ENCODE data around the gene DAPK3.
"Not testable (repeated sequence)": the region's sequence is repeated elsewhere in the genome, so short reads cannot be mapped to it uniquely, and the experiment has no call there.

Gene DAPK3

DNA sequence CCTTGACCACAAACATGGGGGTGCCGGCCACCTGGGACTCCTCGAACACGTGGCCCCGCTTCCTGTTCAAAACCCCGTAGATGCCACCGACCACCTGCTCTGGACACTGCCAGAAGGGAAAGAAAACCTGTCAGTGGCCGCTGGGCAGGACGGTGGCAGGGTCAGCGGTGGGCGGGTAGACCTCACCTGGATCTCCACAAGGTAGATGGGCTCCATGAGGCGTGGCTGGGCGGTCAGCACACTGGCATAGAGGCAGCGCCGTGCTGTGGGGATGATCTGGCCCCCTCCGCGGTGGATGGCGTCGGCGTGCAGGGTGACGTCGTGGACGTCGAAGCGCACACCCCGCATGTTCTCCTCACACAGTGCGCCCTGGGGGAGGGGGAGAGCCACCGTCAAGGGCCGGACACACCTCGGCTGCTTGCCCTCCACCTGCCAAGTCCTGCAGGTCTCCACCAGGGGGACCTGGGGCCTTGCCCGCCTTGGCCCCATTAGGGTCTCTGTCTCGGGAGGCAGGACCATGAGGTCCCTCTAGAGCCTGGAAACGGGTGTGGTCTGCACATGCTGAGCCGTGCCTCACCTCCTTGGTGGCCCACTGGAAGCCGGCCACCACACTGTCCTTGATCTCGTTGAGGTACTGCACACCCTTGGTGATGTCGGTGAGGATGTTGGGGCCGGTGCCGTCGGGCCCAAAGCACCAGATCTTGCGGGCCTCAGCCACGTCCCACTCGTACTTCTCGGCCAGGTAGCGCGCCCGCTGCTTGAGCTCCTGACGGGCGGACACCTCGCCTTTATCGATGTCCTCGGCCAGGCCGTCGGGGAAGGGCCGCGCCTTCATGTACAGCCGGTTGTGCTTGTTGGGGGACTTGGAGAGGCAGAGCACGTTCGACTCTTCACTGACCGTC lies 6.6 kb upstream of the DAPK3 start:
- no peak for DNase-seq
- peaks cover 13% of the 10 kb centered on the region for H3K4me1 Mint-ChIP-seq
- peaks cover 45% of the 10 kb centered on the region for H3K36me3 Mint-ChIP-seq
- H3K9me3 Mint-ChIP-seq = no peaks in the 10 kb centered on the region
- CTCF ChIA-PET = no interaction called here
- H3K4me3 Mint-ChIP-seq = no peak overlapping the region
- no peak overlapping the region for H3K27ac Mint-ChIP-seq
- no peaks in the 10 kb centered on the region for H3K27me3 Mint-ChIP-seq

DNA sequence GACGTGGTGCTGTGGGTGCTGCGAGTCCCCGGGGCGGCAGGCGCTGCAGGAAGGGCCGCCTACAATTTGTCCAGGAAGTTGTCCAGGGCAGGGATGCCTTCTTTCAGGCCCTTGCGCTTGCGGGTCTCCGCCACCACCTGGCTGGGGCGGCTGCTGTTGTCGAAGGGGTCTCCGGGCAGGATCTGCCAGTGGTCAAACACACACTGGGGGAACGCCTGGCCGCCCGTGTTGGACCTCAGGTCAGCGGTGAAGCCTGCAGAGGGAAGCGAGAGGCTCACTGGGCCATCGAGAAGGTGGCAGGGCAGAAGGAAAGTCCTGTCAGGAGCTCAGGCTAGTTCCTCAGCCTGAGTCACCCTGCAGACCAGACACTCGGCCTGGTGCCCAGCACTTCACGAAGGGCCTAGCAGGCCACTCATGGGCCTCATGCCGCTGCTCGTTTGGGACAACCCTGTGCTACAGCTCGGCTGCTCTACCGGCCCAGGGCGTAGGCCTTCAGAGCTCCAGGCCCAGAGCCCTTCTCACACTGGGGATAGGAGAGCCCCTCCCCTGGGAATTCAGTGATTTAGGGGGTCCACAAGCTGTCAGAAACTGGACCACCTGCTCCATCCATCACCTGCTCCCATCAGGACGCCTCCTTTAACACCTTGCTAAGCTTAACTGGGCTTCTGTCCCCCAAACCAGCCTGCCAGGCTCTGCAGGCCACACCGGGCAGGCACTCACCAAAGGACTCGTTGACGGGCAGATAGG lies 5.8 kb upstream of the DAPK3 start:
- no peak for DNase-seq
- CTCF ChIA-PET = no interaction called here
- Mint-ChIP-seq H3K9me3 (no peaks in the 10 kb centered on the region), H3K4me1 (peaks cover 12% of the 10 kb centered on the region), H3K36me3 (peaks cover 37% of the 10 kb centered on the region), H3K27me3 (no peaks in the 10 kb centered on the region), H3K27ac (no peak overlapping the region), H3K4me3 (no peak overlapping the region)

DNA sequence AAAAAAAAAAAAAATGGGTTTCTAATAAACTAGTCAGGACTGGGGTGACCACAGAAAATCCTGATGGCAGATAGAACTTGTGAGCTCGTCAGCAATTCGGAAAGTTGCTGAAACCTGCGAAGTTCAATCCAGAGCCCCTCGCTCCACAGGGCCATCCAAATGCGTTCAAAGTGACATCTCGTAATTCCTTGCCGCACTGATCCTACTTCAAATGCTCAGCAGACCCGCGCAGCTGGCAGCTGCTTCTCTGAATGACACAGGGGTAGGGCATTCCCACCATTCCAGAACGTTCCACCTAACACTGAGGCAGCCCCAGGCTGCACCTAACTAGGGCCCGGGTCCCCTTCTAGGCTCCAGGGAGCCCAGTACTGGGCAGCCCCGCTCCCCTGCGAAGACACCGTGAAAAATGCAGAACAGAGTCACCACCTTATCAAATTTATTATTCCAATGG lies 4.8 kb upstream of the DAPK3 start:
- Mint-ChIP-seq H3K36me3 (peaks cover 32% of the 10 kb centered on the region), H3K27ac (no peak overlapping the region)
- CTCF ChIA-PET = no interaction called here

DNA sequence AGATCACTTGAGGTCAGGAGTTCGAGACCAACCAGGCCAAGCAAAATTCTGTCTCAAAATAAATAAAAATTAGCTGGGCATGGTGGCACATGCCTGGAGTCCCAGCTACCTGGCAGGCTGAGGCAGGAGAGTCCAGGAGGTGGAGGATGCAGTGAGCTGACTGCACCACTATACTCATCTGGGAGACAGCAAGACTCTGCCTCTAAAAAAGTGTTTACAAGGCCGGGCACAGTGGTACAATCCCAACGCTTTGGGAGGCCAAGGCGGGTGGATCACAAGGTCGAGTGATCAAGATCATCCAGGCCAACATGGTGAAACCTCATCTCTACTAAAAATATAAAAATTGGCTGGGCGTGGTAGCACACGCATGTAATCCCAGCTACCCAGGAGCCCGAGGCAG lies 4.2 kb upstream of the DAPK3 start:
- Mint-ChIP-seq H3K27ac (no peak overlapping the region), H3K4me3 (no peak overlapping the region), H3K4me1 (peaks cover 19% of the 10 kb centered on the region), H3K27me3 (no peaks in the 10 kb centered on the region), H3K9me3 (no peaks in the 10 kb centered on the region), H3K36me3 (peaks cover 32% of the 10 kb centered on the region)
- no peak for DNase-seq
- CTCF ChIA-PET = no interaction called here

More for the DNA sequence above, 4.8 kb upstream of the DAPK3 start:
- peaks cover 14% of the 10 kb centered on the region for H3K4me1 Mint-ChIP-seq
- H3K4me3 Mint-ChIP-seq = no peak overlapping the region
- no peaks in the 10 kb centered on the region for H3K9me3 Mint-ChIP-seq
- no peak for DNase-seq
- no peaks in the 10 kb centered on the region for H3K27me3 Mint-ChIP-seq

DNA sequence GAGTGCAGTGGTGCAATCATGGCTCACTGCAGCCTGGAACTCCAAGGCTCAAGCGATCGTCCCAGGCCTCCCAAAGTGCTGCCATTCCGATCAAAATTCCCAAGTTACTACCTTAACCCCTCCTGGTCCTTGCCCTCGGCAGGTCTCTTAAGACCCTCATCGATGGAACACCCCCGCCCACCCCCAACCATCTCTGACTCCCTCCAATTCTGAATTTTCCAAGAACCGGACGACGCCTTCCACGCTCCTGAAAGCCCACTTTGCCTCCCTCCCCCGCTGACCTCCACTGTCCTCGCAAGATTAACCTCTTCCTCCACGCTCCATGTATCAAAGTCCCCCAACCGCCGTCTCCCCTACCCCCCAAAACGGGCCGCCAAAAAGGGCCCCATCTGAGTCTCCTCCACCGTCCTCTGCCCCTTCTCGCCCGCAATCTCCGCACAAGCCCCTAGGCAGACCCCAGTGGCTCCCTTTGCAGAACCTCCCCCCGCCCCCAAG lies 539 bp downstream of the DAPK3 start:
- no peak for DNase-seq
- Mint-ChIP-seq H3K36me3 (peaks cover 19% of the 10 kb centered on the region), H3K27me3 (no peaks in the 10 kb centered on the region), H3K9me3 (no peaks in the 10 kb centered on the region), H3K27ac (peak overlapping the region; percentile 59), H3K4me1 (peaks cover 29% of the 10 kb centered on the region), H3K4me3 (peak overlapping the region; percentile 90)
- CTCF ChIA-PET = interaction anchor here (1.1 kb wide), 1 partner anchor 17 kb away, joined by 5 read pairs; no protein-coding TSS in a partner anchor

DNA sequence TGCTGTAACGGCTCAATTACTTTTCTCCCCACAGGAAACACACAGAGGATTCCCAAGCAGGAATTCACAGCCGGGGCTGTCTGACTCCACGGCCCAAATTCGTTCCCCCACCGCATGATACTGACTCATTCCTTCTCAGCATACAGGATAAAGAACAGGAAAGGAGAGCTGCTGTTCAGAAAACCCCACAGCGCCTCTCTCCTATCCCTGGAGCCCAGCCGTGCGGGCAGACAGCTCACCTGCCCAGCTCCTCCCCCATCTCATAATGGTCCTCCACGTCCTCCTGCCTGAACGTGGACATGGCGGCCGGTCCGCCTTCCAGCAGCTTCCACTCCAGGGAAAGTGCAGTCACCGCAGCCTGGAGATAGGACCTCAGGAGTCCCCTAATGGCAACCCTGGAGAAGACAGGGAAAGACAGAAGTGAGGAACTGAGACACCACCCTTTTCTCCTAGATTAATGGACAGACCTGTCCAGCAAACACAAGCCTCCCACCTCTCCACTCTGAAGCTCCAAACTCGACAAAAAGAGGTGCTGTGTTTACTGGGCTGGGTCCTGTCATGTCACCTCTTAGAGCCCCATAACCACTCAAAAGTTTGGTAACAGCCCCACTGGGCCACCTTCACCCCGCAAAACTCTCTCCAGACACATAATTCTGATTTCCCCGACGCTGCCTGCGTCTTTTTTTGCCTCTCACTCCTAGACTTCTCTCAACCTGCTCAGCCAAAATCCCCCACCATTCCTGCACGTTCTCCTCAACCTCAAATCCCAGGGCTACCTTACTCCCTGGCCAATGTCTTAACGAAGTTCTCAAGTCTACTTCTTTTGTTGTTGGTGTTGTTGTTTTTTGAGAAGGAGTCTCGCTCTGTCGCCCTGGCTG lies 1.2 kb downstream of the DAPK3 start:
- no peak for DNase-seq
- H3K27ac Mint-ChIP-seq = peak overlapping the region; percentile 59
- H3K9me3 Mint-ChIP-seq = no peaks in the 10 kb centered on the region
- H3K27me3 Mint-ChIP-seq = no peaks in the 10 kb centered on the region
- peaks cover 19% of the 10 kb centered on the region for H3K36me3 Mint-ChIP-seq
- H3K4me3 Mint-ChIP-seq = peak overlapping the region; percentile 90
- peaks cover 29% of the 10 kb centered on the region for H3K4me1 Mint-ChIP-seq
- CTCF ChIA-PET = interaction anchor here (0.6 to 1.6 kb wide), 2 partner anchors 16 to 489 kb away, joined by 3 to 9 read pairs; partner anchors contain the start of gene EEF2

DNA sequence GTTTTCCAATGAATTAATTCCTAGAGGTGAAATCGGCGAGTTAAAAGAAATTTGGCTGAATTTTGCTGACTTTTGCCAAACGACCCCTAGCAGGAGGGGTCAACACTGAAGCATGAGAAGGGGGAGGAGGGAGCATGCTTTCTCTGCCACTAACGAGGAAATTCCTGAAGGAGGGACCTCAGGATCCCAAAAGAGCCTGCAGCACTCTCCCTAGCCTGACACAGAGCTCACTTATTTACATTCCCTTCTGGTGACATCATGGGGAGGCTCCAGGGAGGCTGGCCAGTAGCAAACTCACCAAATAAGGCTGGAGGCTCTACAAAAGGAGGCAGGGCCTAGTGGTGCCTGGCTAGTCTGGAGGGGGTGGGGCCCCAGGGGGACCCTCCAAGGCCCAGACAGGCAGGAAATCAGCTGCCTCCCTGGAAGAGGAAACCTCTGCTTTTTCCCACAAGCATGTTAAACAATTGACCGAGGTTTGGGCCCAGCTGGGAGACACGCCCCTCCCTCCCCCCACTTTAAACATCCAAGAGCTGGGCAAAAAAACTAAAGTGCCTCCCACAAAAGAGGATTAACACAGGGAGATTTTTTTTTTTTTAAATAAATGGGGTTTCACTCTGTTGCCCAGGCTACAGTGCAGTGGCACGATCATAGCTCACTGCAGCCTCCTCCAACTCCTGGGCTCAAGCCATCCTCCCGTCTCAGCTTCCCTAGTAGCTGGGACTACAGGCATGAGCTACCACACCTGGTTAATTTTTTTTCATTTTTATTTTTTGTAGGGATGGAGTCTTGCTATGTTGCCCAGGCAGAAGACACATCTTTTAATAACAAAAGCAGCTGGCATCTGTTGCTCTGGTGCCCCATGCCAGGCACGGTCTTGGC lies 2.1 kb downstream of the DAPK3 start:
- no peak overlapping the region for H3K27ac Mint-ChIP-seq
- CTCF ChIA-PET = interaction anchor here (1.6 kb wide), 1 partner anchor 17 kb away, joined by 9 read pairs; the partner anchor contains the start of gene EEF2
- no peaks in the 10 kb centered on the region for H3K9me3 Mint-ChIP-seq

DNA sequence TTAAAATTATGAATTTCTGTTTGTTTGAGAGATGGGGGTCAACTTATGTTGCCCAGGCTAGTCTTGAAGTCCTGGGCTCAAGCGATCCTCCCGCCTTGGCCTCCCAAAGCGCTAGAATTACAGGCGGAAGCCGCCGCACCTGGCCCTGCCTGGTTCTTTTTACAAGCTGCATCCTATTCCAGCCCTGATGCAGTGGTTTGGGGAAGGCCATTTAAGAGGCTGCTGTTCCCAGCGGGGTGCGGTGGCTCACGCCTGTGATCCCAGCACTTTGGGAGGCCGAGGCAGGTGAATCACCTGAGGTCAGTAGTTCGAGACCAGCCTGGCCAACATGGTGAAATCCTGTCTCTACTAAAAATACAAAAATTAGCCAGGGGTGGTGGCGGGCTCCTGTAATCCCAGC lies 2.9 kb downstream of the DAPK3 start:
- not testable (repeated sequence) for H3K4me3 Mint-ChIP-seq, DNase-seq, H3K27me3 Mint-ChIP-seq, H3K27ac Mint-ChIP-seq, H3K9me3 Mint-ChIP-seq
- H3K36me3 Mint-ChIP-seq = peaks cover 27% of the 10 kb centered on the region
- CTCF ChIA-PET = interaction anchor here (1.6 kb wide), 1 partner anchor 18 kb away, joined by 9 read pairs; the partner anchor contains the start of gene EEF2
- H3K4me1 Mint-ChIP-seq = peaks cover 29% of the 10 kb centered on the region

More for the DNA sequence above, 2.1 kb downstream of the DAPK3 start:
- H3K4me3 Mint-ChIP-seq = peak overlapping the region; percentile 23
- peaks cover 29% of the 10 kb centered on the region for H3K4me1 Mint-ChIP-seq
- H3K27me3 Mint-ChIP-seq = no peaks in the 10 kb centered on the region
- DNase-seq = no peak
- H3K36me3 Mint-ChIP-seq = peaks cover 21% of the 10 kb centered on the region

DNA sequence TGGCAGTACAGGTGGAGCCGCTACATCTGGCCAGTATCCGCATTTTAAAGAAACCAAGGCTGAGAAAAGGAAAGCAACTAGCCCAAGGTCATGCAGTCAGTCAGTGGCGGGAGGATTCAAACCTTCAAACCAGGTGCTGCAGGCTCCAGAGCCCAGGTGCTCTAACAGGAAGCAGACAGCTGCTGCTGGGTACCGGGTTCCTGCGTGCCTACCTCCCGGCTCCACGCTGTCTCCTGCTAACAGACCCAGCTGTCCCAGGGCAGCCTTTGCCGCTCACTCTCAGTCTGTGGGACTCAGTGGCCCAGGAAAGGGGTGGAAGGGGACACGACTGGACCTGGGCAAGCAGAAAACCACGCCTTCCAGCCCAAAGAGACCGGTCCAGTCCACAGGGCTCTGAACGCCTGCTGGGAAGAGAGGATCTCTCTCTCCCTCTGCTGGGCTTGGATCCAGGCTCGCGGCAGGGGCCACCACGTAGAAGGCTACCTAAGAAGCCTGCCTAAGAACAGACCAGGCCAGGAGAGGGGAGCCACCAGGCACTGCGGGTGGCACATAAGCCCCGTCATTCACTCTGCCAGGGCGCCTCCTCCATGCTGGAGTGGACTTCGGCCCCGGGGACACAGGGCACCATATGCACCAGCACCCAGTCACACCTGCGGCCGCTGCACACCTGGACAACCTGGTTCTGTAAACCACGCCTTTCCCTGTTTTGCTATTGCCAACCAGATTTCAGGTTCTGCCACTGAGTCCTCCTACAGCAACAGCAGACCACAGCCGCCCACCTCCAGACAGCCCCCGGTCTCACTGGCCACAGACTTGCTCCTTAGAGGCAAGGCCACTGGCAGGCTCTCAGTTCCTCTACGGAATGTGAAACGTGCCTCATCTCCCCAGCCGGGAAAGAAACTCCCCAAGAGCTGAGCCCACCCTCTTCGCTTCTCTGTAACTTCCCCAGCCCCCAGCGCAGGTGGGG lies 4.6 kb downstream of the DAPK3 start:
- Mint-ChIP-seq H3K4me3 (no peak overlapping the region), H3K4me1 (peaks cover 27% of the 10 kb centered on the region), H3K36me3 (peaks cover 24% of the 10 kb centered on the region), H3K27me3 (no peaks in the 10 kb centered on the region), H3K9me3 (no peaks in the 10 kb centered on the region), H3K27ac (peak overlapping the region; percentile 28)
- no peak for DNase-seq
- CTCF ChIA-PET = no interaction called here

DNA sequence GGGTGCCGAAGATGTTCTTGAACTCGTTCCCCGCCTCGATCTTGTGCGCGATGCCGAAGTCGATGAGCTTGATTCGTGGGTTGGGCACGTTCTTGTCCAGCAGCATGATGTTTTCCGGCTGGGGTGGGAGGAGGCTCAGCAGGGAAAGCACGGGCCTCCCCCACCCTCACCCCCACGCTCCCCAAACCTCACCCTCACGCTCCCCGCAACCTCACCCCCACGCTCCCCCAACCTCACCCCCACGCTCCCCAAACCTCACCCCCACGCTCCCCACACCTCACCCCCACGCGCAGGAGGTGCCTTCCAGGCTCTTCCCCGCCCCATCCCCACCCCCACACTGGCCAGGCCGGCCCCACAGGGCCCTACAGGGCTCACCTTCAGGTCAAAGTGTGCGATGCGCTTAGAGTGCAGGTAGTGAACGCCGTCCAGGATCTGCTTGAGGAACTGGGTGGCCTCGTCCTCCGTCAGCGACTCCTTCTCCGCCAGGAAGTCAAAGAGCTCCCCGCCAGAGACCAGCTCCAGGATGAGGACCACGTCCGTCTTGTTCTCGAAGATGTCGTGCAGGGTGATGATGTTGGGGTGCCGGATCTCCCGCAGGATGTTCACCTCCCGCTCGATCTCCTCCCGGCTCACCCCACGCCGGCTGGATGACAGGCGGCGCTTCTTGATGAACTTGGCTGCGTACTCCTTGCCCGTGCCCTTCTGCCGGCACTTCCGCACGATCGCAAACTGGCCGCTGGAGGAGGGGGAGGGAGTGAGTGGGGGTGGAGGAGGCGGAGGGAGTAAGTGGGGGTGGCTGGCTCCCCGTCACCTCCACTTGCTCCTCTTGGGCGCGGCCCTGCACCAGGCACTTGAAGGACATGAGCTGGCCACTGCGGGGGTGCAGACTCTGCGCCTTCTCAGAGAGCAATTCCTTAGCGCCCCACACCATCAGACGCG lies 6.4 kb downstream of the DAPK3 start:
- DNase-seq = no peak
- Mint-ChIP-seq H3K4me1 (peaks cover 12% of the 10 kb centered on the region), H3K36me3 (peaks cover 22% of the 10 kb centered on the region), H3K9me3 (no peaks in the 10 kb centered on the region), H3K4me3 (no peak overlapping the region), H3K27me3 (no peaks in the 10 kb centered on the region), H3K27ac (no peak overlapping the region)
- CTCF ChIA-PET = no interaction called here

DNA sequence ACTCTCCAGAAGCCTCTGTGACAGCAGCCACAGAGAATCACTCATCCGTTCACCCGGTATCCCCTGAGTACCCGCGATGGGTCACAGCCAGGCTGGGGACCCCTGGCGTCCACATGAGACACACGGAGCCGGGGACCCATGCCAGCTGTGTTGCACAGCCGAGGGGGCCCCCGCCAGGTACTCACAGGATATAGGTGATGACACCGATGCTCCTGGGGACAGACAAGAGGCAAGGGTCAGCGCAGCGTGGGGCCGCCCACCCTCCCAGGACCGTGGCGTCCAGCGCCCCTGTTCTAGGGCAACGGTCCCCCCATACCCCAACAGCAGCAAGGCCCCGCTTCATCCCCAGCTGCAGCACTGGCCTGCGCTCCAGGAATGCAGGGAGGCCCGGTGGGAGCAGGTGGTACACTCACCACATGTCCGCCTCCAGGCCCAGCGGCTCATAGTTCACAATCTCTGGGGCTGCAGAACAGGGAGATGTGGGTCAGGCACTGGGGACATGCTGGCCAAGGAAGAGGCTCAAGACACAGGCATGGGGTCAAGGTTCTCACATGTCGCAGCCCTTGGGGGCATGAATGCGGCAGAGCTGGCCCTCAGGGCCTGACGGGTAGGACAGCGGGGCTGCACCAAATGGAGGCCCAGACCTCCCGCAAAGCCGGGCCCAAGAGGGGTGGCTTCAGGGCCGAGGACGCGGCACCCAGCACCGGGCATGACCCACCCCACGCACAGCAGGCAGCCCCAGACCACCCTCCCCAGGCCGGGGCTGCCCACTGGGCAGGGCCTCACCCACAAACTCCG lies 7.2 kb downstream of the DAPK3 start:
- Mint-ChIP-seq H3K4me3 (no peak overlapping the region), H3K4me1 (peaks cover 4% of the 10 kb centered on the region), H3K36me3 (peaks cover 19% of the 10 kb centered on the region), H3K9me3 (no peaks in the 10 kb centered on the region), H3K27me3 (no peaks in the 10 kb centered on the region), H3K27ac (no peak overlapping the region)
- no peak for DNase-seq
- CTCF ChIA-PET = no interaction called here

All from activated naive CD4-positive, alpha-beta T cell treated with anti-CD3 and anti-CD28 coated beads, Interleukin-2, amount 10 ng/mL, durations not matched to agents 7 days and 5 days (primary cell).